ENCODE results near the gene DPYD.

DNA sequence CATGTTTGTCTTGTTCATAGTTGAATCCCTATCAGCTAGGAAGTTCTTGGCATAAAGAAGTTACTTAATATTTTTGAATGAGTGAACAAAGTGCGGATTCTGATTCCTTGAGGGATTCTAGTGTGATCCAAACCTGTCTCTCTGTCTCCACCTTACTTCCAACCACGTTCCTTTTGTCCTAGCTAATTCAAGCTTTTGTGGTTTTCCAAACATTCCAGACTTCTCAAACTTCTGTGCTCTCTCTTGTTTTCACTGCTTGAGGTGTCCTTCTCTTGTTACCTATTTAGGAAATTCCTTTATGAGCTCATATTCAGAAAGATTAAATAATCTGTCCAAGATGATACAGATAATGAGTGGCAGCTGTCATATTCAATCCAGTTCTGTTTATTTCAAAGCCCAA is 846.1 kb downstream of the DPYD start:
- TF ChIP-seq, protein P1, sequence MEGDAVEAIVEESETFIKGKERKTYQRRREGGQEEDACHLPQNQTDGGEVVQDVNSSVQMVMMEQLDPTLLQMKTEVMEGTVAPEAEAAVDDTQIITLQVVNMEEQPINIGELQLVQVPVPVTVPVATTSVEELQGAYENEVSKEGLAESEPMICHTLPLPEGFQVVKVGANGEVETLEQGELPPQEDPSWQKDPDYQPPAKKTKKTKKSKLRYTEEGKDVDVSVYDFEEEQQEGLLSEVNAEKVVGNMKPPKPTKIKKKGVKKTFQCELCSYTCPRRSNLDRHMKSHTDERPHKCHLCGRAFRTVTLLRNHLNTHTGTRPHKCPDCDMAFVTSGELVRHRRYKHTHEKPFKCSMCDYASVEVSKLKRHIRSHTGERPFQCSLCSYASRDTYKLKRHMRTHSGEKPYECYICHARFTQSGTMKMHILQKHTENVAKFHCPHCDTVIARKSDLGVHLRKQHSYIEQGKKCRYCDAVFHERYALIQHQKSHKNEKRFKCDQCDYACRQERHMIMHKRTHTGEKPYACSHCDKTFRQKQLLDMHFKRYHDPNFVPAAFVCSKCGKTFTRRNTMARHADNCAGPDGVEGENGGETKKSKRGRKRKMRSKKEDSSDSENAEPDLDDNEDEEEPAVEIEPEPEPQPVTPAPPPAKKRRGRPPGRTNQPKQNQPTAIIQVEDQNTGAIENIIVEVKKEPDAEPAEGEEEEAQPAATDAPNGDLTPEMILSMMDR (IDR thresholded peaks at IDR 0.05; ENCODE audit: low read length), result no peak
- TF ChIP-seq EZH2 (optimal IDR thresholded peaks at IDR 0.05; ENCODE audit: low read depth, low read length), result no peak
- no peak for TF ChIP-seq EZH2phosphoT487 (IDR thresholded peaks at IDR 0.05; ENCODE audit: low read length)
